Measurements from ENCODE around the gene FABP7.

Gene FABP7

GRCh38 chr6:122825163-122825562 lies 45.6 kb downstream of the FABP7 start:
- no peaks in the 10 kb centered on the region for H3K79me1 ChIP-seq (ENCODE audit: low read depth, low read length)
- no peak overlapping the region for H2BK12ac ChIP-seq (ENCODE audit: low read length)
- H3K4me3 ChIP-seq (ENCODE audit: low read length in 2 of 2) = no peak overlapping the region
- H2AFZ ChIP-seq (ENCODE audit: low read length) = peak overlapping the region; percentile 39
- no peak overlapping the region for H3K4me2 ChIP-seq (ENCODE audit: insufficient read depth, low read length, poor library complexity, severe bottlenecking)
- H3K9me3 ChIP-seq (replicated peaks in 1 of 2; ENCODE audit: control insufficient read depth in 2 of 2, insufficient read depth in 1 of 2, low read depth in 1 of 2, low read length in 2 of 2) = no peaks in the 10 kb centered on the region
- no peak overlapping the region for H2AK5ac ChIP-seq (ENCODE audit: low read depth, low read length)
- H4K91ac ChIP-seq (ENCODE audit: low read depth, low read length, poor library complexity) = no peak overlapping the region
- H2BK15ac ChIP-seq (ENCODE audit: low read length) = no peak overlapping the region
- H2BK120ac ChIP-seq (ENCODE audit: low read depth, low read length) = no peak overlapping the region
- H3K36me3 ChIP-seq (replicated peaks in 1 of 2; ENCODE audit: control insufficient read depth in 2 of 2, insufficient read depth in 2 of 2, low read length in 2 of 2) = no peaks in the 10 kb centered on the region
- no peak overlapping the region for H2BK5ac ChIP-seq (ENCODE audit: low read length)
- H3K4me1 ChIP-seq (ENCODE audit: control insufficient read depth in 2 of 2, insufficient read depth in 1 of 2, low read depth in 1 of 2, low read length in 2 of 2) = no peaks in the 10 kb centered on the region
- no peak for DNase-seq (ENCODE audit: low spot score)
- no peak overlapping the region for H3K18ac ChIP-seq (ENCODE audit: low read length)
- H3K27ac ChIP-seq (replicated peaks; ENCODE audit: low read length) = no peak overlapping the region
- no CpG with 5 or more reads among the region's 5 CpGs for WGBS, 2 donors (ENCODE audit: extremely low coverage in 2 of 2, insufficient read length in 2 of 2, insufficient replicate concordance in 1 of 2)
- no peak overlapping the region for H3K4ac ChIP-seq (ENCODE audit: low read length)
- no peaks in the 10 kb centered on the region for H3K27me3 ChIP-seq (ENCODE audit: control insufficient read depth in 3 of 3, insufficient read depth in 3 of 3, low read depth in 1 of 3, low read length in 3 of 3)
- H3K14ac ChIP-seq (ENCODE audit: low read length) = no peak overlapping the region
- H3K9ac ChIP-seq (ENCODE audit: low read depth, low read length, poor library complexity) = no peak overlapping the region
- no peak overlapping the region for H4K8ac ChIP-seq (ENCODE audit: low read depth, low read length)
- H3K23ac ChIP-seq (ENCODE audit: low read depth, low read length, poor library complexity) = no peak overlapping the region

- no peak overlapping the region for H2BK5ac ChIP-seq (ENCODE audit: low read length)
- no peak overlapping the region for H4K91ac ChIP-seq (ENCODE audit: low read depth, low read length, poor library complexity)
- H3K23ac ChIP-seq (ENCODE audit: low read depth, low read length, poor library complexity) = no peak overlapping the region
- no peaks in the 10 kb centered on the region for H3K36me3 ChIP-seq (replicated peaks in 1 of 2; ENCODE audit: control insufficient read depth in 2 of 2, insufficient read depth in 2 of 2, low read length in 2 of 2)
- no peak overlapping the region for H3K9ac ChIP-seq (ENCODE audit: low read depth, low read length, poor library complexity)
- H2BK12ac ChIP-seq (ENCODE audit: low read length) = no peak overlapping the region
- H3K4me2 ChIP-seq (ENCODE audit: insufficient read depth, low read length, poor library complexity, severe bottlenecking) = no peak overlapping the region
- H4K8ac ChIP-seq (ENCODE audit: low read depth, low read length) = no peak overlapping the region
- no peak overlapping the region for H3K14ac ChIP-seq (ENCODE audit: low read length)
- no peak for DNase-seq (ENCODE audit: low spot score)
- WGBS, 2 donors (ENCODE audit: extremely low coverage in 2 of 2, insufficient read length in 2 of 2, insufficient replicate concordance in 1 of 2) = no CpG with 5 or more reads among the region's 1 CpG
- no peak overlapping the region for H2AK5ac ChIP-seq (ENCODE audit: low read depth, low read length)
- H3K79me1 ChIP-seq (ENCODE audit: low read depth, low read length) = no peaks in the 10 kb centered on the region
- no peaks in the 10 kb centered on the region for H3K27me3 ChIP-seq (ENCODE audit: control insufficient read depth in 3 of 3, insufficient read depth in 3 of 3, low read depth in 1 of 3, low read length in 3 of 3)
- no peaks in the 10 kb centered on the region for H3K9me3 ChIP-seq (replicated peaks in 1 of 2; ENCODE audit: control insufficient read depth in 2 of 2, insufficient read depth in 1 of 2, low read depth in 1 of 2, low read length in 2 of 2)
- no peak overlapping the region for H2AFZ ChIP-seq (ENCODE audit: low read length)
- H2BK15ac ChIP-seq (ENCODE audit: low read length) = no peak overlapping the region
- H3K4me1 ChIP-seq (ENCODE audit: control insufficient read depth in 2 of 2, insufficient read depth in 1 of 2, low read depth in 1 of 2, low read length in 2 of 2) = peaks cover 0 to 6% of the 10 kb centered on the region in 2 donors
- H2BK120ac ChIP-seq (ENCODE audit: low read depth, low read length) = no peak overlapping the region
- no peak overlapping the region for H3K27ac ChIP-seq (replicated peaks; ENCODE audit: low read length)
- no peak overlapping the region for H3K4me3 ChIP-seq (ENCODE audit: low read length in 2 of 2)
- H3K4ac ChIP-seq (ENCODE audit: low read length) = no peak overlapping the region
- no peak overlapping the region for H3K18ac ChIP-seq (ENCODE audit: low read length)
Observed at GRCh38 chr6:122829456-122829855, 49.9 kb downstream of the FABP7 start.

- Histone ChIP-seq H3K4me2 (ENCODE audit: insufficient read depth, low read length, poor library complexity, severe bottlenecking) (no peak overlapping the region), H3K4me3 (ENCODE audit: low read length in 2 of 2) (no peak overlapping the region), H3K14ac (ENCODE audit: low read length) (no peak overlapping the region), H2BK15ac (ENCODE audit: low read length) (no peak overlapping the region), H3K23ac (ENCODE audit: low read depth, low read length, poor library complexity) (no peak overlapping the region), H3K9me3 (replicated peaks in 1 of 2; ENCODE audit: control insufficient read depth in 2 of 2, insufficient read depth in 1 of 2, low read depth in 1 of 2, low read length in 2 of 2) (no peaks in the 10 kb centered on the region), H2BK12ac (ENCODE audit: low read length) (no peak overlapping the region), H4K8ac (ENCODE audit: low read depth, low read length) (no peak overlapping the region), H3K9ac (ENCODE audit: low read depth, low read length, poor library complexity) (no peak overlapping the region), H2AFZ (ENCODE audit: low read length) (no peak overlapping the region), H3K27me3 (ENCODE audit: control insufficient read depth in 3 of 3, insufficient read depth in 3 of 3, low read depth in 1 of 3, low read length in 3 of 3) (no peaks in the 10 kb centered on the region), H3K4ac (ENCODE audit: low read length) (no peak overlapping the region), H4K91ac (ENCODE audit: low read depth, low read length, poor library complexity) (no peak overlapping the region), H3K18ac (ENCODE audit: low read length) (no peak overlapping the region), H3K4me1 (ENCODE audit: control insufficient read depth in 2 of 2, insufficient read depth in 1 of 2, low read depth in 1 of 2, low read length in 2 of 2) (peaks cover 0 to 6% of the 10 kb centered on the region in 2 donors), H3K27ac (replicated peaks; ENCODE audit: low read length) (no peak overlapping the region), H2AK5ac (ENCODE audit: low read depth, low read length) (no peak overlapping the region), H2BK5ac (ENCODE audit: low read length) (no peak overlapping the region), H3K79me1 (ENCODE audit: low read depth, low read length) (no peaks in the 10 kb centered on the region), H2BK120ac (ENCODE audit: low read depth, low read length) (no peak overlapping the region), H3K36me3 (replicated peaks in 1 of 2; ENCODE audit: control insufficient read depth in 2 of 2, insufficient read depth in 2 of 2, low read length in 2 of 2) (no peaks in the 10 kb centered on the region)
- no CpG with 5 or more reads among the region's 1 CpG for WGBS, 2 donors (ENCODE audit: extremely low coverage in 2 of 2, insufficient read length in 2 of 2, insufficient replicate concordance in 1 of 2)
- no peak for DNase-seq (ENCODE audit: low spot score)
Observed at GRCh38 chr6:122831511-122831910, 52.0 kb downstream of the FABP7 start.

GRCh38 chr6:122832459-122832858 lies 52.9 kb downstream of the FABP7 start:
- H4K91ac ChIP-seq (ENCODE audit: low read depth, low read length, poor library complexity) = no peak overlapping the region
- H3K36me3 ChIP-seq (replicated peaks in 1 of 2; ENCODE audit: control insufficient read depth in 2 of 2, insufficient read depth in 2 of 2, low read length in 2 of 2) = no peaks in the 10 kb centered on the region
- H3K4me1 ChIP-seq (ENCODE audit: control insufficient read depth in 2 of 2, insufficient read depth in 1 of 2, low read depth in 1 of 2, low read length in 2 of 2) = peaks cover 0 to 6% of the 10 kb centered on the region in 2 donors
- no peak overlapping the region for H3K27ac ChIP-seq (replicated peaks; ENCODE audit: low read length)
- peak overlapping the region in 1 of 2 donors; percentile 23 for H3K4me3 ChIP-seq (ENCODE audit: low read length in 2 of 2)
- no peak overlapping the region for H3K4ac ChIP-seq (ENCODE audit: low read length)
- no peak overlapping the region for H3K4me2 ChIP-seq (ENCODE audit: insufficient read depth, low read length, poor library complexity, severe bottlenecking)
- H3K79me1 ChIP-seq (ENCODE audit: low read depth, low read length) = no peaks in the 10 kb centered on the region
- H3K27me3 ChIP-seq (ENCODE audit: control insufficient read depth in 3 of 3, insufficient read depth in 3 of 3, low read depth in 1 of 3, low read length in 3 of 3) = no peaks in the 10 kb centered on the region
- H3K9me3 ChIP-seq (replicated peaks in 1 of 2; ENCODE audit: control insufficient read depth in 2 of 2, insufficient read depth in 1 of 2, low read depth in 1 of 2, low read length in 2 of 2) = no peaks in the 10 kb centered on the region
- no peak overlapping the region for H4K8ac ChIP-seq (ENCODE audit: low read depth, low read length)
- H2BK120ac ChIP-seq (ENCODE audit: low read depth, low read length) = no peak overlapping the region
- H2AK5ac ChIP-seq (ENCODE audit: low read depth, low read length) = no peak overlapping the region
- H2AFZ ChIP-seq (ENCODE audit: low read length) = no peak overlapping the region
- H3K18ac ChIP-seq (ENCODE audit: low read length) = no peak overlapping the region
- H3K14ac ChIP-seq (ENCODE audit: low read length) = no peak overlapping the region
- no CpG with 5 or more reads among the region's 3 CpGs for whole genome bisulfite sequencing, 2 donors (ENCODE audit: extremely low coverage in 2 of 2, insufficient read length in 2 of 2, insufficient replicate concordance in 1 of 2)
- no peak for DNase-seq (ENCODE audit: low spot score)
- no peak overlapping the region for H3K23ac ChIP-seq (ENCODE audit: low read depth, low read length, poor library complexity)
- H3K9ac ChIP-seq (ENCODE audit: low read depth, low read length, poor library complexity) = no peak overlapping the region
- H2BK12ac ChIP-seq (ENCODE audit: low read length) = no peak overlapping the region
- H2BK15ac ChIP-seq (ENCODE audit: low read length) = no peak overlapping the region
- no peak overlapping the region for H2BK5ac ChIP-seq (ENCODE audit: low read length)

Data from neuronal stem cell (in vitro differentiated cells).